Neutrophil (primary cell): ENCODE data around the gene ASIC2.

Experiments used
- H3K27ac ChIP-seq: fragments of 200-600 bp; sonication (generic); 2 replicates; pipeline ENCODE4 v1.5.1; 2016; ENCODE audit warnings: mild to moderate bottlenecking, moderate library complexity
- H3K27me3 ChIP-seq: fragments of 200-600 bp; sonication (generic); 2 replicates; pipeline ENCODE4 v1.6.0; 2016; ENCODE audit warnings: mild to moderate bottlenecking
- H3K36me3 ChIP-seq: fragments of 200-600 bp; sonication (generic); 2 replicates; pipeline ENCODE4 v1.5.1; 2017
- H3K4me1 ChIP-seq, 2 experiments: fragments of 200-600 bp in 1 of 2; sonication (generic) in 1 of 2; 1 replicate in 1 of 2; 2 replicates in 1 of 2; pipeline versions ENCODE4 v1.5.1 to v1.6.1; 2013 to 2016; ENCODE audit warnings: low read depth in 1 of 2, low read length in 1 of 2, mild to moderate bottlenecking in 1 of 2, moderate library complexity in 1 of 2; ENCODE audit not compliant: control insufficient read depth in 1 of 2, insufficient read depth in 1 of 2
- H3K4me3 ChIP-seq, 2 experiments: fragments of 200-600 bp in 1 of 2; sonication (generic) in 1 of 2; 1 replicate in 1 of 2; 2 replicates in 1 of 2; pipeline ENCODE4 v1.5.1; 2013 to 2016; ENCODE audit warnings: low read depth in 1 of 2, low read length in 1 of 2, mild to moderate bottlenecking in 1 of 2, moderate library complexity in 1 of 2
- H3K9me3 ChIP-seq: fragments of 200-600 bp; sonication (generic); 2 replicates; pipeline ENCODE4 v1.5.1; 2016
- TF ChIP-seq, protein P1 (sequence below): fragments of 200-600 bp; sonication (generic); IDR thresholded peaks from 2 replicates; pipeline ENCODE4 v1.5.1; 2016; ENCODE audit warnings: antibody characterized with exemption

The ASIC2 gene

DNA sequence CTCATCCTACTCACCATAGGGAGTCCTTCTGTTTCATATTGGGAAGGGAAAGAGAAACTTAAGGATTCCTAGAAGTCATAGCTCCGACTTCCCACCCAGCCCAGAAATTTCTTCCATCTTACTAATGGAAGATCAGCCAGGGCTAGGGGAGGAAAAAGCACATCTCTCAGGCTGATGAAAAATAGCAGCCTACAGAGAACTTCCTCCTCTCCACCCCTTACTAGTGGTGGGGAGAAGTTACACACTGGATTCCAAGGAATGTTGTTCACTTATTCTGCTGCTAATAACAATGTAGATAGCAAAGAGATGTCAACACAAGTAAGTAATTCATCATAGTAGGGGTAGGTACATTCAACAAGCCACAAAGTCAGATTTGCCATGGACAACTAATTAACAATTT, 207.1 kb downstream of the ASIC2 start:
- Histone ChIP-seq H3K27ac (no peak overlapping the region), H3K4me1 (no peaks in the 10 kb centered on the region), H3K36me3 (no peaks in the 10 kb centered on the region), H3K27me3 (peaks cover 15% of the 10 kb centered on the region), H3K4me3 (no peak overlapping the region), H3K9me3 (no peaks in the 10 kb centered on the region)
- TF ChIP-seq, protein P1, sequence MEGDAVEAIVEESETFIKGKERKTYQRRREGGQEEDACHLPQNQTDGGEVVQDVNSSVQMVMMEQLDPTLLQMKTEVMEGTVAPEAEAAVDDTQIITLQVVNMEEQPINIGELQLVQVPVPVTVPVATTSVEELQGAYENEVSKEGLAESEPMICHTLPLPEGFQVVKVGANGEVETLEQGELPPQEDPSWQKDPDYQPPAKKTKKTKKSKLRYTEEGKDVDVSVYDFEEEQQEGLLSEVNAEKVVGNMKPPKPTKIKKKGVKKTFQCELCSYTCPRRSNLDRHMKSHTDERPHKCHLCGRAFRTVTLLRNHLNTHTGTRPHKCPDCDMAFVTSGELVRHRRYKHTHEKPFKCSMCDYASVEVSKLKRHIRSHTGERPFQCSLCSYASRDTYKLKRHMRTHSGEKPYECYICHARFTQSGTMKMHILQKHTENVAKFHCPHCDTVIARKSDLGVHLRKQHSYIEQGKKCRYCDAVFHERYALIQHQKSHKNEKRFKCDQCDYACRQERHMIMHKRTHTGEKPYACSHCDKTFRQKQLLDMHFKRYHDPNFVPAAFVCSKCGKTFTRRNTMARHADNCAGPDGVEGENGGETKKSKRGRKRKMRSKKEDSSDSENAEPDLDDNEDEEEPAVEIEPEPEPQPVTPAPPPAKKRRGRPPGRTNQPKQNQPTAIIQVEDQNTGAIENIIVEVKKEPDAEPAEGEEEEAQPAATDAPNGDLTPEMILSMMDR = no peak

DNA sequence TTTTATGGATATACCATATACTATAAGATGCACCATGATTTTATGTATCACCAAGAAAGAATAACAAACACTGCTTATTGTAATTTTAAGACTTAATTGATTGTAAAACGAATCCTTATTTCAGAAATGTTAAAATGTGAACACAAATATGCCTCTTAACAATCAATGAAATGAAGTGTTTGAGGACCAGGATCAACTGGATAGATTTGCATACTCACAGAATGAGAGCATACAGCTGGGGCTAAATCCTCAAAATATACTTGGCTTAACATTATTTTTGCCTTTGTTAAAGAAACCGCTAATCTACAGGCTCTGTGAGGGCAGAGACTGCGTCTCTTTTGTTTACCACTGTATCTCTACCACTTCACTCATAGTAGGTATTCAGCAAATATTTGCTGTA, 207.8 kb downstream of the ASIC2 start:
- H3K27ac ChIP-seq = no peak overlapping the region
- H3K27me3 ChIP-seq = peaks cover 15% of the 10 kb centered on the region
- no peaks in the 10 kb centered on the region for H3K9me3 ChIP-seq
- no peak overlapping the region for H3K4me3 ChIP-seq
- no peaks in the 10 kb centered on the region for H3K4me1 ChIP-seq
- H3K36me3 ChIP-seq = no peaks in the 10 kb centered on the region
- TF ChIP-seq, protein P1 = no peak

DNA sequence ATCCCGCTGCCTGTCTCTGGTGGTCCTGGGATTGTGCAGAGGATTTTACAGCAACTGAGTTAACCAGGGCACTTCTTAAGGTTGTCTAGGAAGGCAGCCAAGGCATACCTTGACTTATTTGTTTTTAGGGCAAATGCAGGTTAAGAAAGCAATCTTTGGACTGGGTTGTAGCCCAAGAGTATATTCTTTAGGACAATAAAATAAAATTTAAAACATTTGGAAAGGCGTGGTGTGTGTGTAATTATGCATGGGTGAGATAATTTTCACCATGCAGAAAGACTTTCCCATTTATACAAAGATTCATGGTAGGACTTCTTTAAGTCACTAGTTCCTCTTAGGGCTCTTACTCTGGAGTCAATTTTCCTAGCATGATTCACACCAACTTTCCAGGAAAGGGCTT, 208.3 kb downstream of the ASIC2 start:
- H3K9me3 ChIP-seq = no peaks in the 10 kb centered on the region
- H3K4me3 ChIP-seq = no peak overlapping the region
- peaks cover 15% of the 10 kb centered on the region for H3K27me3 ChIP-seq
- no peak overlapping the region for H3K27ac ChIP-seq
- no peaks in the 10 kb centered on the region for H3K36me3 ChIP-seq
- no peaks in the 10 kb centered on the region for H3K4me1 ChIP-seq
- TF ChIP-seq, protein P1 = no peak

DNA sequence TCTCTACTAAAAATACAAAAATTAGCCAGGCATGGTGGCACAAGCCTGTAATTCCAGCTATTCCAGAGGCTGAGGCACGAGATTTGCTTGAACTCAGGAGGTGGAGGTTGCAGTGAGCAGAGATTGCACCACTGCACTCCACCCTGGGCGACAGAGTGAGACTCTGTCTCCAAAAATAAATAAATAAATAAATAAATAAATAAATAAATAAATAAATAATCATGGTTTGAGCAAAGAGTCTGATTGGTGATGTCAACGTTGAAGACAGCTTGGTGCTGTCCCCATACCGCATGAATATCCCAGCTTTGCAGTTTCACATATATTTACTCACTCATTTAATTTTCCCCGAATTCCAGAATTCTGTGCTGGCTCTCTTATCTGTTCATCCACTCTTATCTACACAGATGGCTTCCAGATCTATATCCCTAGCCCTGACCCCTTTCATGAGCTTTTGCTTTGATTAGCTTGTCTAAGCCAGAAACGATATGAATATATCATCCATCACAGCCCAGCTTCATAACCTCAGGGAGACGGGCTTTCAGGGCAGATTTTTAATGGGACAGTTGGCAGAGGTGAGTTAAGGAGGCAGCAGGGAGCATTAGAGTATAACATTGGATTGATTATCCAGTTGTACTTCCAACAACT, 210.4 kb downstream of the ASIC2 start:
- TF ChIP-seq, protein P1 = no peak

DNA sequence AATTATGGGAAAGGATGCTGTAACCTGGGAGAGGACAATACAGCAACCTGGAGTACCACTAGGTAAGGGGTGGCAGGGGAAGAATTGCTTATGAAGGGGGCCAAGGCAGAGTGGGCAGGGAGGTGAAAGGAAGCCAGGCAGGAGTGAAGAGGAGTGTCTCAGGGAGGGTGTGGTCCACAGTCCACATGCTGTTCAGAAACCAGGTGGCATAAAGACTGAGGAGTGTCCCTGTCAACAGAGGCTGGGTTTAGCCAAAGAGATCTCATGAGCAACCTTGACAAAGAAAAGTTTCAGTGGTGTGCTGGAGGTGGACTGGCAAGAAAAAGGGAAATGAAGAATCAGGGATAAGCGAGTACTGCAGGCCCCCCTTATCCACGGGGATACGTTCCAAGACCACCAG, 213.0 kb downstream of the ASIC2 start:
- no peaks in the 10 kb centered on the region for H3K4me1 ChIP-seq
- H3K4me3 ChIP-seq = no peak overlapping the region
- TF ChIP-seq, protein P1 = no peak
- H3K36me3 ChIP-seq = no peaks in the 10 kb centered on the region
- H3K27me3 ChIP-seq = peaks cover 35% of the 10 kb centered on the region
- no peak overlapping the region for H3K27ac ChIP-seq
- H3K9me3 ChIP-seq = no peaks in the 10 kb centered on the region

More for the DNA sequence above, 210.4 kb downstream of the ASIC2 start:
- peaks cover 32% of the 10 kb centered on the region for H3K27me3 ChIP-seq
- H3K27ac ChIP-seq = no peak overlapping the region
- no peaks in the 10 kb centered on the region for H3K9me3 ChIP-seq
- no peaks in the 10 kb centered on the region for H3K4me1 ChIP-seq
- H3K4me3 ChIP-seq = no peak overlapping the region
- no peaks in the 10 kb centered on the region for H3K36me3 ChIP-seq
